GM12873 (cell line): ENCODE data around the gene PDE2A.

ENCODE experiments used
- CTCF ChIP-seq: IDR thresholded peaks from 2 replicates; pipeline ENCODE4 v1.5.1; 2012; ENCODE audit warnings: low read depth, mild to moderate bottlenecking, moderate library complexity, low read length, control low read depth; ENCODE audit not compliant: insufficient read depth; ENCODE audit errors: missing control alignments

Gene PDE2A

DNA sequence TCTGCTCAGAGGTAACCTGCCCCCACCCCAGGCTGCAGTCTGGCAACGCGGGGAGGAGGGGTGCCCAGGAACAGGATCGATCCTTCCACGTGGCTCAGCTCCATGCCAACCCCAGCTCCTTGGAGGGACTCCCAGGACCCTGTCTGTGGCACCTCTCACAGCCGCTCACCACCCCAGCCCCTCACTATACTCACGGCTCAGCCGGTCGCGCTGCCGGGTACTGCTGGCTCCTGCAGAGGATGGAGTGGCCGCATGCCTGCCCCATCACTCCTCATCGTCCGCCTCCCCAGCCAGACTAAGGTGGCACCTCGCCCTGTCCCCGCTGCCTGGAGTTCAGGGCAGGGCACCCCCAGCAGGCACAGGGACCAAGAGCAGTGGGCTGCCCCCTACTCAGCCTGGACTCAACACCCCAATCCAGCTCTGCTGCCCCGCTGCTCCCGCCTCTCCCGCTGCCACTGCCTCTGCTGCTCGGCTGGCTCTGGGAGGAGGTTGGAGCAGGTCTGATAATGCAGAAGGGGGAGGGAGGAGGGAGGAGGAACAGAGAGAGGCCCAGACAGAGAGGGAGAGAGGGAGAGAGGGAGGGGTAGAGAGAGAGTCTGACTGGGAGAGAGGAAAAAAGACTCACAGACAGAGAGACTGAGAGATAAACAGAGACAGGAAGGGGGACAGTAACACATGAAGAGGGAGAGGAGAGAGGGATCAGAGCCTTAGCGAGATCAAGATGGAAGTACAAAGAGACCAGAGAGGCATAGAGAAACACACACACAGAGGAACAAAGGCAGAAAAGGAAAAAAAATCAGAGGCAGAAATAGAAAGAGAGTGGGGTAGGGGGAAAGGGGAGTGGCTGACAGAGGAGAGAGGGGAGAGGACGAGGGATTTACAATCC, at the start of gene PDE2A:
Gene PDE2A (minus strand): TSS at position 480 of the 886 bp plus-strand sequence. CDS start 215 bp downstream, at position 265.
- no peak for TF ChIP-seq CTCF

- no peak for TF ChIP-seq CTCF
Measured at GRCh38 chr11:72723508-72723907, 49.3 kb upstream of the PDE2A start.

DNA sequence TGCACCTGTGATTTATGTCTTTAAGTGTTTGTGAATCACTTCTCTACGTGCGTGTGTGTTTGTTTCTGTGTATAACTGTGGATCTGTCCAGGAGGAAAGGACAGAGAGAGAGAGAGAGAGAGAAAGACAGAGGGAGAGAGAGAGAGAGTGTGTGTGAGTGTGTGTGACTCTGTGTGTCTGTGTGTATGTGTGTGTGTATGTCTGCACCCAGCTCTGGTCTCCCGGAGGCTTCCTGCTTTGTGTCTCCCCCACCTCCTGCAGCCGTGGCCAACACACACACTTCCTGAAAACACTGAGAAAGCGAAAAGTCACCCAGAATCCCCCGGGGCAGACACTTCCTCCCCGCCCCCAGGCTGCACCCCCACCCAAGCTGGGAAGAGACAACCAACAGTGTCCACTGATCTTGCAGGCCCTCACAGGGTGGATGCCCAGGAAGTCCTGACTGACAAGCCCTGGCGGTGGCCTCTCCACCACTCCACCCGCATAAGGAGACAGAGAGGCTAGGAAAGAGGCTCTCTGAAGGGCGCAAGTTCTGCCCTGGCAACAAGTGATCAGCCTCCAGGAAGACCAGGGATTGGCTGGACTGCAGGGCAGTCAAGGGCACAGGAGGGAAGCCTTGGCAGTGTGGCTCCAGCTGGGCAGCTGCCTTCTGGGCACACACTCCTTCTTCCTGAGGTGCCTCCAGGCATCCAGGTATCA, 48.0 kb upstream of the PDE2A start:
- no peak for TF ChIP-seq CTCF

DNA sequence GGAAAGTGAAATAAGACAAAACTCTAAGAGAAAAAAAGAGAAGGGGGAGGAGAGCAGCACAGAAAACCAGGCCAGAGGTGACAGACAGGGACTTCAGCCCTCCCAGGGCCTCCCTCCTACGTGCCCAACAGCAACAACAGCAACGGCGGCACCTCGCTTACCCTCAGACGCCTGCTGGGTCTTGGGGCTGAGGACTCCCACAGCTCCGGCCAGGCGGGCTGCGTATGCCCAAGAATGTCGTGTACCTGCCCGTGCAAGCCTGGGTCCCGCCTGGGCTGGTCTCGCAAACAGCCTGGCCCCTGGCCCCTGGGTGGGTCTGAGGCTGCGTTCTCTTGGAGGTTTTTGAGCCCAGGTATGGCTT, 47.4 kb upstream of the PDE2A start:
- TF ChIP-seq CTCF: no peak

GRCh38 chr11:72721276-72721675, 47.1 kb upstream of the PDE2A start:
- TF ChIP-seq CTCF: no peak

- TF ChIP-seq CTCF: no peak
Measured at GRCh38 chr11:72720784-72721183, 46.6 kb upstream of the PDE2A start.

- no peak for TF ChIP-seq CTCF
Measured at GRCh38 chr11:72720047-72720446, 45.8 kb upstream of the PDE2A start.
